CD8-positive, alpha-beta memory T cell (primary cell): Measurements from ENCODE around the gene MPDZ. TPM values are rescaled to one million over a fixed set of nuclear protein-coding genes. Genes with fewer than 3 reads are reported as not detected.

ENCODE experiments used
- CTCF ChIA-PET: fragments of 350-600 bp; sonication (Branson Sonifier 250); formaldehyde crosslinking; loops from one replicate; lab custom pipeline; 2021; ENCODE audit warnings: antibody characterized with exemption; lab: Charles Lee
- POLR2A ChIA-PET: fragments of 350-600 bp; sonication (Branson Sonifier 250); formaldehyde crosslinking; loops from one replicate; lab custom pipeline; 2021; ENCODE audit warnings: antibody characterized with exemption; lab: Charles Lee
- DNase-seq, 5 donors: peaks; one replicate each; pipeline versions ENCODE4 v3.0.0 to v3.0.0-alpha.2; 2020 to 2022; ENCODE audit warnings: mixed read lengths in 1 of 5
- H3K27ac ChIP-seq: one replicate; pipeline ENCODE4 v1.7.0; 2013; ENCODE audit warnings: low read depth, mild to moderate bottlenecking, low read length, moderate library complexity
- H3K27me3 ChIP-seq: 2 replicates; pipeline ENCODE4 v1.7.0; 2013; ENCODE audit warnings: low read length, mild to moderate bottlenecking; ENCODE audit not compliant: insufficient read depth, poor library complexity, severe bottlenecking
- H3K36me3 ChIP-seq: 2 replicates; pipeline ENCODE4 v1.7.0; 2013; ENCODE audit warnings: mild to moderate bottlenecking, low read length, moderate library complexity; ENCODE audit not compliant: insufficient read depth
- H3K4me1 ChIP-seq: 2 replicates; pipeline ENCODE4 v1.7.0; 2013; ENCODE audit warnings: mild to moderate bottlenecking, low read length, moderate library complexity; ENCODE audit not compliant: insufficient read depth
- H3K4me3 ChIP-seq: 2 replicates; pipeline ENCODE4 v1.7.0; 2013; ENCODE audit warnings: mild to moderate bottlenecking, low read length
- H3K9me3 ChIP-seq: 2 replicates; pipeline ENCODE4 v1.7.0; 2013; ENCODE audit warnings: mild to moderate bottlenecking, low read length
- H3K27ac Mint-ChIP-seq, 8 donors: one replicate each; pipeline ENCODE4 v1.8.0; 2020 to 2021; ENCODE audit warnings: mixed read lengths in 8 of 8, mild to moderate bottlenecking in 6 of 8, inconsistent platforms in 3 of 8, moderate library complexity in 3 of 8
- H3K27me3 Mint-ChIP-seq, 2 donors: one replicate each; pipeline ENCODE4 v1.8.0; 2020 to 2021; ENCODE audit warnings: mixed read lengths in 2 of 2, mild to moderate bottlenecking in 1 of 2, moderate library complexity in 1 of 2
- H3K36me3 Mint-ChIP-seq, 3 donors: one replicate each; pipeline ENCODE4 v1.8.0; 2020 to 2021; ENCODE audit warnings: mixed read lengths in 3 of 3, inconsistent platforms in 1 of 3, mild to moderate bottlenecking in 1 of 3
- H3K4me1 Mint-ChIP-seq, 3 donors: one replicate each; pipeline ENCODE4 v1.8.0; 2020 to 2021; ENCODE audit warnings: mixed read lengths in 3 of 3, inconsistent platforms in 1 of 3, mild to moderate bottlenecking in 1 of 3
- H3K4me3 Mint-ChIP-seq, 7 donors: one replicate each; pipeline ENCODE4 v1.8.0; 2020 to 2021; ENCODE audit warnings: mixed read lengths in 7 of 7, mild to moderate bottlenecking in 6 of 7, moderate library complexity in 4 of 7, inconsistent platforms in 2 of 7
- H3K9me3 Mint-ChIP-seq, 5 donors: one replicate each; pipeline ENCODE4 v1.8.0; 2020 to 2022; ENCODE audit warnings: mixed read lengths in 5 of 5, mild to moderate bottlenecking in 3 of 5, moderate library complexity in 2 of 5, inconsistent platforms in 1 of 5
- polyA plus RNA-seq: library from polyadenylated mRNA; unstranded; fragments of 300-500 nt; fragmentation: Illumina TruSeq; gene quantifications from one replicate; pipeline ENCODE4 v1.2.3, GENCODE V29; 2021
- total RNA-seq, 2 experiments: library from RNA; stranded (reverse); gene quantifications; one replicate each; pipeline ENCODE4 v1.2.3, GENCODE V29; 2021

The MPDZ gene
- total and polyA plus RNA-seq, 3 experiments from 2014 or later = not detected

GRCh38 chr9:13082796-13083195 lies 196.7 kb downstream of the MPDZ start:
- ChIA-PET CTCF (no interaction called here), POLR2A (no interaction called here)

GRCh38 chr9:13078164-13078563 lies 201.3 kb downstream of the MPDZ start:
- DNase-seq = no peak
- Histone ChIP-seq H3K27ac (no peak overlapping the region), H3K36me3 (no peaks in the 10 kb centered on the region), H3K27me3 (no peaks in the 10 kb centered on the region), H3K4me3 (no peak overlapping the region), H3K9me3 (no peaks in the 10 kb centered on the region), H3K4me1 (no peaks in the 10 kb centered on the region)
- Mint-ChIP-seq H3K9me3 (peaks cover 6 to 21% (median 13%) of the 10 kb centered on the region in 5 donors), H3K27ac (no peak overlapping the region), H3K36me3 (no peaks in the 10 kb centered on the region), H3K4me3 (no peak overlapping the region), H3K27me3 (peaks cover 0 to 2% of the 10 kb centered on the region in 2 donors), H3K4me1 (no peaks in the 10 kb centered on the region)
- CTCF ChIA-PET = no interaction called here
- POLR2A ChIA-PET = no interaction called here

More at GRCh38 chr9:13082796-13083195, 196.7 kb downstream of the MPDZ start:
- Mint-ChIP-seq H3K27me3 (no peaks in the 10 kb centered on the region), H3K27ac (no peak overlapping the region), H3K9me3 (peaks cover 6 to 15% (median 11%) of the 10 kb centered on the region in 5 donors), H3K36me3 (no peaks in the 10 kb centered on the region), H3K4me1 (no peaks in the 10 kb centered on the region), H3K4me3 (no peak overlapping the region)
- Histone ChIP-seq H3K27ac (no peak overlapping the region), H3K4me3 (no peak overlapping the region), H3K36me3 (no peaks in the 10 kb centered on the region), H3K4me1 (no peaks in the 10 kb centered on the region), H3K9me3 (no peaks in the 10 kb centered on the region), H3K27me3 (no peaks in the 10 kb centered on the region)
- no peak for DNase-seq

GRCh38 chr9:13076616-13077015 lies 202.9 kb downstream of the MPDZ start:
- H3K36me3 ChIP-seq = no peaks in the 10 kb centered on the region
- no peak overlapping the region for H3K4me3 ChIP-seq
- ChIA-PET POLR2A (no interaction called here), CTCF (no interaction called here)
- H3K27ac ChIP-seq = no peak overlapping the region
- no peaks in the 10 kb centered on the region for H3K36me3 Mint-ChIP-seq
- H3K9me3 ChIP-seq = no peaks in the 10 kb centered on the region
- DNase-seq = no peak
- peaks cover 0 to 2% of the 10 kb centered on the region in 2 donors for H3K27me3 Mint-ChIP-seq
- no peaks in the 10 kb centered on the region for H3K4me1 Mint-ChIP-seq
- H3K27ac Mint-ChIP-seq = no peak overlapping the region
- no peaks in the 10 kb centered on the region for H3K4me1 ChIP-seq
- no peaks in the 10 kb centered on the region for H3K27me3 ChIP-seq
- H3K4me3 Mint-ChIP-seq = no peak overlapping the region
- H3K9me3 Mint-ChIP-seq = peaks cover 6 to 23% (median 12%) of the 10 kb centered on the region in 5 donors

DNA sequence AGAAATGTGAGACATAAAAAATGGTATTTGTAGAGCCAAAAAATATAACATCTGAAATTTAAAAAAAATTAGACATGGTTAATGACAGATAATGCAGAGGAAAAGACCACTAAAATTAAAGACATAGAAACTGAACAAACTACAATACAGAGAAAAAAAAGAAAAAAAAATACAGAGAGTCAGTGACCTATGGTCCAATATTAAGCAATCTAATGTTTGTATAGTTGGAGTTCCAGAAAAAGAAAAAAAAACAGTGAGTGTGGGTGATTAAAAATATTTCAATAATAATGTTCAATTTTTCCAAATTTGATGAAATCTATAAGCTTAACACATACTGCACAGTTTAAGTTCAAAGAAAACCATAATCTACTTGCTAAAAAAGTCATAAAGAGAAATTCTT lies 207.6 kb downstream of the MPDZ start:
- POLR2A ChIA-PET = no interaction called here
- Mint-ChIP-seq H3K27ac (no peak overlapping the region), H3K4me3 (no peak overlapping the region), H3K36me3 (no peaks in the 10 kb centered on the region), H3K9me3 (peaks cover 8 to 37% (median 21%) of the 10 kb centered on the region in 5 donors), H3K4me1 (no peaks in the 10 kb centered on the region), H3K27me3 (peaks cover 0 to 2% of the 10 kb centered on the region in 2 donors)
- no peak for DNase-seq
- Histone ChIP-seq H3K27me3 (no peaks in the 10 kb centered on the region), H3K27ac (no peak overlapping the region), H3K4me1 (no peaks in the 10 kb centered on the region), H3K4me3 (no peak overlapping the region), H3K36me3 (no peaks in the 10 kb centered on the region), H3K9me3 (no peaks in the 10 kb centered on the region)
- CTCF ChIA-PET = no interaction called here

GRCh38 chr9:13070612-13071595 lies 208.6 kb downstream of the MPDZ start:
- no peaks in the 10 kb centered on the region for H3K27me3 ChIP-seq
- ChIA-PET POLR2A (no interaction called here), CTCF (interaction anchor here (0.9 kb wide), 1 partner anchor 9 kb away, joined by 3 read pairs; no protein-coding TSS in a partner anchor)
- H3K4me1 ChIP-seq = no peaks in the 10 kb centered on the region
- no peak overlapping the region for H3K27ac Mint-ChIP-seq
- H3K27ac ChIP-seq = no peak overlapping the region
- no peaks in the 10 kb centered on the region for H3K36me3 Mint-ChIP-seq
- peaks cover 0 to 2% of the 10 kb centered on the region in 2 donors for H3K27me3 Mint-ChIP-seq
- H3K4me3 ChIP-seq = no peak overlapping the region
- DNase-seq = no peak
- H3K36me3 ChIP-seq = no peaks in the 10 kb centered on the region
- H3K9me3 Mint-ChIP-seq = peaks cover 8 to 43% (median 21%) of the 10 kb centered on the region in 5 donors
- no peaks in the 10 kb centered on the region for H3K9me3 ChIP-seq
- H3K4me1 Mint-ChIP-seq = no peaks in the 10 kb centered on the region
- H3K4me3 Mint-ChIP-seq = no peak overlapping the region

DNA sequence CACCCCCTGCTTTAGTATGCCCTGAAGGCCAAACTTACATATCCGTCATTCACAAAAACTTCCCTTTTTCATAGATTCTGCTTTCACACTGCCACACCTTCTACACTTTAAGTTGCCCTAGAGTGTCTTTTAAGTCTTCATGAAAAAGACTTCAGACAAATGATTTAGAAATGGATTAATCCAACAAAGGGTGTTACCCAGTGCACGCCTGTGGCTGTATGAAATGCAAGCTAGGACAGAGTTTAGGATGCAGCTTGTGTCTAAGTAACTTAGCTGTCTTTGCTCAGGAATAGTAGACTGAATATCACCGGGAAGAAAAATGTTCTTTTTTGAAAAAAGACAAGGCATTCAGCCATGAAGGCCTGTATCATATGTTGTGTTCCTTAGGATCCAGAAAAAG lies 210.0 kb downstream of the MPDZ start:
- Histone ChIP-seq H3K27ac (no peak overlapping the region), H3K4me3 (no peak overlapping the region), H3K36me3 (no peaks in the 10 kb centered on the region), H3K4me1 (no peaks in the 10 kb centered on the region), H3K9me3 (no peaks in the 10 kb centered on the region), H3K27me3 (no peaks in the 10 kb centered on the region)
- no peak for DNase-seq
- POLR2A ChIA-PET = no interaction called here
- H3K4me3 Mint-ChIP-seq = no peak overlapping the region
- no peaks in the 10 kb centered on the region for H3K4me1 Mint-ChIP-seq
- CTCF ChIA-PET = no interaction called here
- H3K27me3 Mint-ChIP-seq = peaks cover 0 to under 1% of the 10 kb centered on the region in 2 donors
- no peaks in the 10 kb centered on the region for H3K36me3 Mint-ChIP-seq
- peaks cover 6 to 50% (median 19%) of the 10 kb centered on the region in 5 donors for H3K9me3 Mint-ChIP-seq
- no peak overlapping the region for H3K27ac Mint-ChIP-seq

DNA sequence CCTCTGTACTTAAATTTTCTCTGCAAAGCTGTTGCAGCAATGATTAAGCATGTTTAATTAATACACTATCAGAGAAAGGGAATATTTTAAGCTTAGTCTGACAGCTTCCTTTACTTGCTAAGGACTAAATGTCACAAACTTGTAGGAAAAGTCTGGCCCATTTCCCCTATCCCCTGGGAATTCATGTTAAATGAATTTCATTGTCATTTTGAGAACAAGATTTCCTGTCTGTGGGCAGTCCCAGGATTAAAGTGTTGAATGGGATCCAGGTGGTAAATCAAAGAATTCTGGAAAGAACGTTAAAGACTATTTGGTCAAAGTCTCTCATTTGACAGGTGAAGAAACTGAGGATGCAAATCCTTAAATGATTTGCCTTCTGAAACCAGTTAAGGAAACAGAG lies 214.8 kb downstream of the MPDZ start:
- Mint-ChIP-seq H3K27ac (no peak overlapping the region), H3K9me3 (peaks cover 11 to 40% (median 24%) of the 10 kb centered on the region in 5 donors), H3K27me3 (peaks cover 0 to 1% of the 10 kb centered on the region in 2 donors), H3K36me3 (no peaks in the 10 kb centered on the region), H3K4me3 (no peak overlapping the region), H3K4me1 (no peaks in the 10 kb centered on the region)
- Histone ChIP-seq H3K36me3 (no peaks in the 10 kb centered on the region), H3K27ac (no peak overlapping the region), H3K4me3 (no peak overlapping the region), H3K27me3 (no peaks in the 10 kb centered on the region), H3K9me3 (no peaks in the 10 kb centered on the region), H3K4me1 (no peaks in the 10 kb centered on the region)
- ChIA-PET CTCF (no interaction called here), POLR2A (no interaction called here)
- no peak for DNase-seq

DNA sequence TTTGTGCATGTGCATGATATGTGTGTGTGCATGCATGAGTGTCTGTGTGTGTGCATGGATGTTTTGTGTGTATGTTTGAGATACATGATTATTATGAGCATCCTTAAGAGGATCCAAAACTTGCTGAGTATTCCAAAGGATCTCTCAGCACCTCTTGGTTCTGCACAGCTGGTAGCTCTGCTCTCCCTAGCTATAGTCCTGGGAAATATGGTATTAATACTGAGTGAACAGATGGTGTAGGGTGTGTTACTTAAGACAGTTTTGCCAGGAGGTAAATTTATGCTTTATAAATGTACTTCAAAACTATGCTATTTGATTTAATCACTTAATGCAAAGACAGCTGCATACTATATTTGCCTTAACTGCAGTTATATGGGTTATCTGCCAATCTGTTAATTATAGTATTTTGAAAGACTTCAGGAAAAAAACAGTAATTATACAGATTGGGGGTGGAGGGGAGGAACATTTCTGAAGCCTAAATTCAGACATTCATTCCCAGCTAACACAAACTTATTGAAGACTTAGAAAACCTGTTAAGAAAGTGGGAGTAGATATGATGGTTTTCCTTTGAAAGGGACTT lies 215.5 kb downstream of the MPDZ start:
- POLR2A ChIA-PET = no interaction called here

More for the DNA sequence above, 215.5 kb downstream of the MPDZ start:
- Histone ChIP-seq H3K27ac (no peak overlapping the region), H3K36me3 (no peaks in the 10 kb centered on the region), H3K27me3 (no peaks in the 10 kb centered on the region), H3K9me3 (no peaks in the 10 kb centered on the region), H3K4me1 (no peaks in the 10 kb centered on the region), H3K4me3 (no peak overlapping the region)
- peaks cover 0 to 1% of the 10 kb centered on the region in 2 donors for H3K27me3 Mint-ChIP-seq
- no peak overlapping the region for H3K4me3 Mint-ChIP-seq
- CTCF ChIA-PET = no interaction called here
- H3K36me3 Mint-ChIP-seq = no peaks in the 10 kb centered on the region
- no peak overlapping the region for H3K27ac Mint-ChIP-seq
- no peaks in the 10 kb centered on the region for H3K4me1 Mint-ChIP-seq
- H3K9me3 Mint-ChIP-seq = peaks cover 11 to 36% (median 24%) of the 10 kb centered on the region in 5 donors
- no peak for DNase-seq
